ENCODE data around the gene DNAH12.
"Not testable (repeated sequence)": the region's sequence is repeated elsewhere in the genome, so short reads cannot be mapped to it uniquely, and the experiment has no call there.

DNAH12 gene

DNA sequence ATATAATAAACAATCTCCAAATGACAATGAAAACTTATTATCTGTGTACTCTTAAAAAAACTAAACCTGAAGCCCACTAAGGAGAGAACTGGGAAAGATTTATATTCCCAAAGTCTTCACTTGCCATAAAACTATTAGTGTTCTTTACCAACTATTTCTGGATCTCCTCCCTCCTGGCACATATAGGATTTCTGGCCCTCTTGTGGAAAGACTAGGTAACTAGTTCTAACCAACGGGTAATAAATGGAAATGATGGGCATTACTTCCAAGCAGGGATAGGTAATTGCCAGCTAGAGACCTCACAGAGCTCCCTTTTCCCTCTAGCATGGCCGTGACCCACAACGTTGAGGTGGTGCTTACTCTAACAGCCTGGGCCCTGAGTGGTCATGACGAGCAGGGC lies 110.1 kb downstream of the DNAH12 start:
- DNase-seq (ENCODE audit: insufficient read length, low spot score), result no peak
- no peak for FAIRE-seq

DNA sequence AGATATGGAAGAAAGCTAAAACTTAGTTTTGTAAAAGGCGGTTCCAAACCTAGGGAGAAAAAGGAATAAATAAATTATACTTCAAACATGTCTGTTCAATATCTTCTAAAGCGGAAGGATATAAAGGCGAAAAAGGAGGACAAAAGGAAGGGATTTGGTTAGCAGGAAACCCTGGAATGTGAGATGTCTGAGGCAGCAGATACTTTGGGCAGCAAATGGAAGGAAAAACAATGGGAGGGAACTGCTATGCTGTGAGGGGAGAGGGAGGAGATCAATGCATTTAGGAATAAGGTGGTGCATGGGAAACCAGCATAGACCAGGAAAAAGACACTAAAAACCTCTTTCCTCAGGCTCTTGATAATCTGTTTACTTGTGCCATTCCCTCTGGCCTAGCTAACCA lies 120.8 kb downstream of the DNAH12 start:
- FAIRE-seq (no peak), DNase-seq (ENCODE audit: insufficient read length, low spot score) (no peak)

DNA sequence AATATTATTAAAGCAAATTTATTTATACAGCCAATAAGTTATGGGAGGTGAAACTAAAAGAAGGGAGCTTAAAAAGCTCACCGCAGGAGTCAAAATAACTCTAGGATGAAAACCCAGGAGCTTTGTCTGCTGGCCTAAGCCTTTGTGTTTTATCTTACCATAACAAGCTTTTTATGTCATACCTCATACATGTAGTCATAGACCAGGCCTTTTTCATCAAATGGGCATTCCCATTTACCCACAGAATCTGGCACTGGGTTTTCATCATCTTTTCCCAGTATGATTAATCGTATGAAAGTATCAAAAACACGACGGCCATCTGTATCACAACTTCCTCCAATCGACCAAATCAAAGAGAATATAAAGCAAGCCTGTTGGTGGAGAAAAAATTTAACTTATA lies 122.8 kb downstream of the DNAH12 start:
- no peak for FAIRE-seq
- DNase-seq (ENCODE audit: insufficient read length, low spot score), result no peak

DNA sequence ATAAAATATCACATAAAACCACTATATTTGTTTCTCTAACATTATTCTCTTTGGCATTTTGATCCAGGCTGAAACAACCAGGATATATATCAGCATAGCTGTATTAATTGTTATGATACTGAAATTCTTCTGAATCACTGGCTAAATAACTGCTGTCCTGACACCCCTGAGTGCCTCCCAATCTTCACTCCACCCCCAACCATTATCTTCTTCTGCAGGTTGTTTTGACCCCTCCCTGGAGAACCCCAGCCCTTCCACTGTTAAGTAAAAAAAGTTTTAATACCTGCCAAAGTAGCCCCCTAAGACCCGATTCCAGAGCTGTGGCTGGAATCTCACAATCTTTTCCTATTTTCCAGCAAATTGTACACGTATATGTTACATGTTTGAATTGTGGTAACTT lies 124.1 kb downstream of the DNAH12 start:
- DNase-seq (ENCODE audit: insufficient read length, low spot score), result no peak
- no peak for FAIRE-seq

DNA sequence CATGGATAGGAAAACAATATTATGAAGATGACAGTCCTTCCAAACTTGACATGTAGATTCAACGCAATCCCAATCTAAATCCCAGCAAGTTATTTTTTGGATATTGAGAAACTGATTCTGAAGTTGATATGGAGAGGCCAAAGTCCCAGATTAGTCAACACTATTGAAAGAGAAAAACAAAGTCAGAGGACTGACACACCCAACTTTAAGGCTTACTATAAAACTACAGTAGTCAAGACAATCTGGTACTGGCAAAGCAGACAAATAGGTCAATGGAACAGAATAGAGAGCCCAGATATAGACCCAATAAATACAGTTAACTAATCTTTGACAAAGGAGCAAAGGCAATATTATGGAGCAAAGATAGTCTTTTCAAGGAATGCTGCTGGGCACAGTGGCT lies 132.4 kb downstream of the DNAH12 start:
- no peak for FAIRE-seq

DNA sequence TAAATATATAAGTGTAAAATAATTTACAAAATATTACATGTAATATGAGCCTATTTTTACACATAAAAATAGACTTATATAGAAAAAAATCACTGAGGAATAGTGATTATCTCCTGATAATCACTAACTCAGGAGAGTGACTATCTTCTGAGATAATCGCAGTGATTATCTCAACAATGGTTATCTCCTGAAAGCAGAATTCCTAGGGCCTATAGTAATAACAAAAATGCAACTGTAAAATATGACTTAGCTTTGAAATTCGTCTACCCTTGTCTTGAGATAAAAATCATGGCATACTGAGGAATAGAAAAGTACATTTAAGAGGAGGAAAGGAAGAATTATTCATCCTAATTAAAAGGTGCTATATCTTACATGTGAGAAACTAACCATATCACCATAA lies 134.7 kb downstream of the DNAH12 start:
- DNase-seq (ENCODE audit: insufficient read length, low spot score) (no peak), FAIRE-seq (no peak)

More for the DNA sequence above, 132.4 kb downstream of the DNAH12 start:
- no peak for DNase-seq (ENCODE audit: insufficient read length, low spot score)

DNA sequence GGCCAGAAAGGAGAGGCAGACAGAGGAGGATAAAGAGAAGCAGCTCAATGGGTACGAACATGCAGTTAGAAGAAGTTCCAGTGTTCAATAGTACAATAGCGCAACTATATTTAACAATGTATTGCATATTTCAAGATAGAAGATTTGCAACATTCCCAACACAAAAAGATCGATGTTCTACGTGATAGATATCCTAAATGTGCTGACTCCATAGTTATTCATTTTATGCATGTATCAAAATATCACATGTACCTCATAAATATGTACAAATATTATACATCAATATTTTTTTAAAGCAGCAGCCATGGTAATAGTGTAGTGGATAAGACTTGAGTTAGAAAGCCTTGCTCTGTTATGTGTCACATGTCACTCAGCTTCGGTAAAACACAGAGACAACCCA lies 141.5 kb downstream of the DNAH12 start:
- DNase-seq (ENCODE audit: insufficient read length, low spot score) (no peak), FAIRE-seq (no peak)

DNA sequence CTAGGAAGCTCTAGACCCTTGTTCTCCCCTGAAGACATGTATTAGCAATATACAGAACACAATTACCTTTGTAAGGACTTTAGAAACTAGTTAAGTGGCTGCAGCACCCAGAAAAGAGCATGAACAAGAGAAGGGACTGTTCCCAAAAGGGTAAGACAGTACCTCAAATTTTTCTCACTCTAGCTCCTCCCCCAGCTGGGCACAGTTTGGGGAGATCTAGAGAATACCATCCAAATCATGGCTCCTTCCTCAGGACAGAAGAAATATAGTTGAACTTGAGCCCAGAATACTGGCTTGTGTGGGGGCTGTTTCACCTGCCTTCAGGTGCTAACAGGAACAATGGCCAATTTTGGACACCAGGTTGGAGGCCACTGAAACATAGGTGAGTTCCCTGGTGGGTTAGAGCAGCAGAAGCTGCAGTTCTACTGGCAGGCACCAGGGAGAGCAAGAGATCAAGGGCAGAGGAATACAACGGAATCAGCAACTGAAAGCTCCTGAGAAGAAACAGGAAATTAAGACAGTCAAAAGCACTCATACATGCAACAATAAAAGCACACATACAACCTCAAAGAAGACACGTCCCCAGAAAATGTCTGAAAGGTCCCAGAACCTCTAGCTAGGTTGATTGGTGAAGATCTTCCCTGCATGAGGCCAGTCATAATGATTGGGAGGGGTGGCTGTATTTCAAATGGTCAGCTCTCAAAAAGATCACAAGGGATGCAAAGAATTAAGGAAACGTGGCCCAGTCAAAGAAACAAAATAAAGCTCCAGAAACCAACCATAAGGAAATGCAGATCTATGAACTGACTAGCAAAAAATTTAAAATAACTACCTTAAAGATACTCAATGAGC lies 146.7 kb downstream of the DNAH12 start:
- FAIRE-seq (no peak), DNase-seq (ENCODE audit: insufficient read length, low spot score) (peak; percentile 40)

DNA sequence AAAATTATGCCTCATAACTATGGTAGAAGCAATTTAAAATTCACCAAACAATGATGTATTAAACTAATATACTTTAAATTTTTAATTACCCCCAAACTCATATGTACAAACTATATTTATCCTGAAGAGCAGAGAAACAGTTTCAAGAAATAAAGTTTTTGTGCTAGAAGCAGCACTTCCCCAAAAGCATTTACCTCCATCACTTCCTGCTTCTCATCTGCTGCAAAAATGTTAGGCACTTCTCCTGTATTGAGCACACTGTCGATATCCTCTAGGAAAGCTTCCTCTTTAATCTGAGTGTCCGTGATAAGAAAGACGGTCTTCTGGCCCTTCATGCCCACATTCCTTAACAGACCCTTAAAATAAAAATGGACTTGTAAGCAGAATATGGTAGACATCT lies 150.2 kb downstream of the DNAH12 start:
- DNase-seq (ENCODE audit: insufficient read length, low spot score), result no peak
- FAIRE-seq, result no peak

DNA sequence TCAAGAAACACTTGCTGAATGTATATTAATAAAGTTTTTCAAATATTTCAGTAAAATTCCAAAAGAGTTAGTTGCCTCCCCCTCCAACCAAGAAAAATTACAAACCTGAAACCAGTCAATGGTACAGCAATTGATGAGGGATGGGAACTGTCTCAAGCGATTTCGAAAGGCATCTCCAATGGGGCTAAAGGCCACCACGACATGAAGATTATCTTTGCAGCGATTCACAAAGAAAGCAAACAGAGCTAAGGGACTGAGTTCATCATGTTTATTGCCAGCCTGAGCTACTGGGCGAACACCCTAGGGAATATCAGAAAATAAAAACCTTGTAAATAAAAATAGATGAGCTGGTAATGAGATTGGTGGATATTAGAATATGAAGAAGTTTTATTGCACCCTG lies 152.4 kb downstream of the DNAH12 start:
- DNase-seq (ENCODE audit: insufficient read length, low spot score), result no peak
- no peak for FAIRE-seq

DNA sequence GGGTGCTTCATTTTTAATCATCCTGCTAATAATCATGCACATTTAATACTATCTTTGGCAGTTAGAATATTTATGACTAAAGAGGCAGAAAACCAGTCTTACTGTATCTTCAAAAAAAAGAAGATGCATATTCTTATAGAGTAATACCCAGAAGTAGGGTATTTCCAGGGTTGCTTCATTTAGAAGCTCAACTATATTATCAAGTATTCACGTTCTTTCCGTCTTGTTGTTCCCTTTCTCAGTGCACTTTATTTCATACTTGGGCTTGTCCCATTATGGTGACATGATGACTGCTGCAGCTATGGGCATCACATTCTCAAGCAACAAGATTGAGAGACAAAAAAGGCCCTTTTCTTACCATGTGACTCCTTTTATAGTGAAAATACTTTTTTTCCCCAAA lies 154.9 kb downstream of the DNAH12 start:
- FAIRE-seq, result no peak
- DNase-seq (ENCODE audit: insufficient read length, low spot score), result no peak

DNA sequence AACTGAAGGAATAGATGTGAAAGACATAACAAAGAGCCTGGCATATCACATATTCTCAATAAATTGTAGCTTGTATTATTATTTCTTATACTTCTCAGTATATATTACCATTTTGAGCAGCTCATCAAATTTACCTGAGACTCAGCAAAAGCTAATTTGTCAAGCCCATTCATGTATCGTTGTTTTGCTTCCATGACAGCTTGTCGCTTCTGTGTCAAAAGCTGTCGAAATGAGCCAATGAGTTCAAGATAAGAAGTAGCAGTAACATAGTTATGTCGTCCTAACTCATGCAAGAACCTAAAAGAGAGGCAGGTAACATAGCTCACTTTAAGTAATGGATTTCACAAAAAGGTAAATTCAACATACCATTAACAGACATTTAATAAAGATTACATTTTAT lies 157.8 kb downstream of the DNAH12 start:
- no peak for FAIRE-seq
- DNase-seq (ENCODE audit: insufficient read length, low spot score), result no peak

DNA sequence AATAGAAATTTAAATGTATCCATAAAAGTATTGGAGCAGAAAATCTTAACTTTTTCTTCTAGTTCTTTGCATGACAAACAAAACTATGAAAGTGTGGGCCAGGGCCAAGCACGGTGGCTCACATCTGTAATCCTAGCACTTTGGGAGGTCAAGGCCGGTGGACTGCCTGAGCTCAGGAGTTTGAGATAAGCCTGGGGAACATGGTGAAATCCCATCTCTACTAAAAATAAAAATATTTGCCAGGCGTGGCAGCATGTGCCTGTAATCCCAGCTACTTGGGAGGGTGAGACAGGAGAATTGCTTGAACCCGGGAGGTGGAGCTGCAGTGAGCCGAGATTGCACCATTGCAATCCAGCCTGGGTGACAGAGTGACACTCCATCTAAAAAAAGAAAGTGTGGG lies 158.6 kb downstream of the DNAH12 start:
- FAIRE-seq (no peak), DNase-seq (ENCODE audit: insufficient read length, low spot score) (no peak)

DNA sequence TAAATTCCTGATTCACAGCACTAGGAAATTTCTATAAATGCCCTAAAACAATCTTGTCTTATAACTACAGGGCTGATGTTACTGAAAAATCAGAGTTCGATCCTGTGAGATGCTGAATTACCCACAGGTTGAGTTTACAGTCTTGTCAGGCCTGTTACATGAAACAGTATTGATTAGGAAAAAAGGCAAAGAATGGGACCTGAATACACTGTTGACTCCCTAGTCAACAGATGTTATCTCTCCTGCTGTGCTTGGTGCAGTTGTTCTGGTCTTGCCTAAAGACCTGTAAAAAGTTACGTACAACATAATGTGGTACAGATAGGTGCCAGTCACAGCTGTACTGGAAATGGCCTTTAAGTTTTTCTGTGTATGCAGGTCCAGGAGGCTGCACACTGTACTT lies 160.3 kb downstream of the DNAH12 start:
- DNase-seq (ENCODE audit: insufficient read length, low spot score) (no peak), FAIRE-seq (no peak)

DNA sequence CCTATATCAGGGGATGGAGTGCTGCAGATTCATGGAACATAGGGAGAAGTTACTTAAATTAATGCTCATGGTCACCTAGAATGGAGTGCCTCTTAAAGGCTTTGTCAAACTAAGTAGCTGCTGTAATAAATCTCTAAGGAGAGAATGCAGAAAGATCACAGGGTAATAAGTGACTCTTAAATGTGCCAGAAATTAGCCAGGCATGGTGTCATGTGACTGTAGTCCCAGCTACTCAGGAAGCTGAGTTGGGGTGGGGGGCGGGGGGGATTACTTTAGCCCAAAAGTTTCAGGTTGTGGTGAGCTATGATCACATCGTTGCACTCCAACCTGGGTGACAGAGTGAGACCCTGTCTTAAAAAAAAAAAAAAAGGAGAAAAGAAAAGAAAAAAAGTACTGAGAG lies 160.7 kb downstream of the DNAH12 start:
- FAIRE-seq (no peak), DNase-seq (ENCODE audit: insufficient read length, low spot score) (no peak)

DNA sequence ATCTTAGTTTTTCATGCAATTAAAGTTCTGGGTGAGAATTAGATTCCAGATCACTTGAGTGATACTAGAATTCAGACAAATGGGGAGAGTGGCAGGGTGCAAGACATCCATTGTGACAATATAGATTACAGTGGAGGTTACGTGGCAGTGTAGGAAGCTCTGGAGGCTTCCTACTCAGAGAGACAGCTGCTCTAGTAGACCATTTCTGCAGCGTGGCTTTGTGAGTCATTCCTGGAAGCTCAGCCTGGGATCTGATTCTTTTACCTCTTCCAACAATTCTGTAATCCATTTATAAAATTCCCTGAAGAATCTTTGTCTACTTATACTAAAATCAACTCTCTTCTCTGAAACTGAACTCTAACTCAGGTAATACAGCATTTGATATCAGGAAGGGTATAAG lies 161.2 kb downstream of the DNAH12 start:
- FAIRE-seq (no peak), DNase-seq (ENCODE audit: insufficient read length, low spot score) (no peak)

DNA sequence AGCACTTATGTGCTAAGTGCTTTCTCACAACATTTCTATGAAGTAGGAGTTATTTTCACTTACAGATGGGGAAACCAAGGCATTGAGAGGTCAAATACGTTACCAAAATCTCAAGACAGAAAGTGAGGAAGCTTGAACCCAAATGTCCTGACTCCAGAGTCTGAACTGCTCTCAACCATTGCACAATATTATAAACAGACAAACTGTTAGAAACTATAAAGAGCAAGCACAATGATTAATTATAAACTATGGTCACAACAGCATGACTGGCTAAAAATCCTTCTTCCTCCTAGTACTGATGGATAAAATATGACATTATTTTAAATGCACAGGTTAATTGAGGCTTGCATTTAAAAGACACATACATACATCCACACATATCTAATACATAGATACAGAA lies 173.8 kb downstream of the DNAH12 start:
- FAIRE-seq, result no peak
- DNase-seq (ENCODE audit: insufficient read length, low spot score), result no peak

DNA sequence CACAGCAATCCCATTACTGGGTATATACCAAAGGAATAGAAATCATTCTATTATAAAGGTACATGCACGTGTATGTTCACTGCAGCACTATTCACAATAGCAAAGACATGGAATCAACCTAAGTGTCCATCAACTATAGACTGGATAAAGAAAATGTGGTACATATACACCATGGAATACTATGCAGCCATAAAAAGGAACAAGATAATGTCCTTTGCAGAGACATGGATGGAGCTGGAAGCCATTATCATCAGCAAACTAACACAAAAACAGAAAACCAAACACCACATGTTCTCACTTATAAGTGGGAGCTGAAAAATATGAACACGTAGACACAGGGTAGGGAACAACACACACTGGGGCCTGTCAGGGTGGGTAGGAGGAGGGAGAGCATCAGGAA lies 179.1 kb downstream of the DNAH12 start:
- not testable (repeated sequence) for DNase-seq (ENCODE audit: insufficient read length, low spot score); FAIRE-seq

DNA sequence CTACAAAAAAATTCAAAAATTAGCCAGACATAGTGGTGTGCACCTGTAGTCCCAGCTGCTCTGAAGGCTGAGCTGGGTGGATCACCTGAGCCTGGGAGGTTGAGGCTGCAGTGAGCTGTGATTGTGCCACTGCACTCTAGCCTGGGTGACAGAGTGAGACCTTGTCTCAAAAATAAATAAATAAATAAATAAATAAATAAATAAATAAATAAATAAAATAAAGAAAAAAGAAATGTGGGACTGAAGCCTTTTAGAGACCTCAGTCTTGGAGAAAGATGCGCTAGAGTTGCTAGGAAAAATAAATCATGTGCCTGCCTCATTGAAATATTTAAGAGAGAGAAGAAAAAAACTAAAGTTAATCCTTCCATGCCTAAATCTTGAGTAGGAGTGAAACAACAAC lies 187.9 kb downstream of the DNAH12 start:
- DNase-seq (ENCODE audit: insufficient read length, low spot score); FAIRE-seq: not testable (repeated sequence)

DNA sequence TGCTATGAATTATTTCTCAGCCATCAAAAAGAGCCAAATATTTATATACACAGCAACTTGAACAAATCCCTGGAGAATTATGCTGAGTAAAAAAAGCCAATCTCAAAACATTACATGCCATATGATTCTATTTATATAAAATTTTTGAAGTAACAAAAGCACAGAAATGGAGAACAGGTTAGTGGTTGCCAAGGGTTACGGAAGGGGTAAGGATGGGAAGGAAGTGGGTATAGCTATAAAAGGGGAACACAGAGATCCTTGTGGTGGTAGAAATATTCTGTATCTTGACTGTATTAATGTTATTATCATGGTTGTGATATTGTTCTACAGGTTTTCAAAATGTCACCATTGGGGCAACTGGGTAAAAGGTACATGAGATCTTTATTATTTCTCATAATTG lies 189.4 kb downstream of the DNAH12 start:
- FAIRE-seq, result no peak
- no peak for DNase-seq (ENCODE audit: insufficient read length, low spot score)

DNA sequence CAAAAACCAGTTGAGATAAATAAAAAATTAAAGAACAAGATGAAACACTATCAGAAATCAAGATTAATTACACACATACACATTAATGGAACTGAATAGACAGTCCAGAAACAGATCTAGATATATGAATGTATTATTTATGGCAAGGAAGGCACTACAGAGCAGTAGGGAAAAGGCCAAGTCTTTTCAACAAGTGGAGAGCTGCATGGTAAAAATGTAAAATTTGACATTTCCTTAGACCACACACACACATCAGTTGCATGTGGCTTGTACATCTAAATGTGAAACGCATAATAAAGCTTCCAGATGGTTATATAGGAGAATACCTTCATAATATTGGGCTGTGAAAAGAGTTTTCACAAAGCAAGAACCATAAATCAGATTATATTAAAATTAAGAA lies 193.9 kb downstream of the DNAH12 start:
- DNase-seq (ENCODE audit: insufficient read length, low spot score) (no peak), FAIRE-seq (no peak)

DNA sequence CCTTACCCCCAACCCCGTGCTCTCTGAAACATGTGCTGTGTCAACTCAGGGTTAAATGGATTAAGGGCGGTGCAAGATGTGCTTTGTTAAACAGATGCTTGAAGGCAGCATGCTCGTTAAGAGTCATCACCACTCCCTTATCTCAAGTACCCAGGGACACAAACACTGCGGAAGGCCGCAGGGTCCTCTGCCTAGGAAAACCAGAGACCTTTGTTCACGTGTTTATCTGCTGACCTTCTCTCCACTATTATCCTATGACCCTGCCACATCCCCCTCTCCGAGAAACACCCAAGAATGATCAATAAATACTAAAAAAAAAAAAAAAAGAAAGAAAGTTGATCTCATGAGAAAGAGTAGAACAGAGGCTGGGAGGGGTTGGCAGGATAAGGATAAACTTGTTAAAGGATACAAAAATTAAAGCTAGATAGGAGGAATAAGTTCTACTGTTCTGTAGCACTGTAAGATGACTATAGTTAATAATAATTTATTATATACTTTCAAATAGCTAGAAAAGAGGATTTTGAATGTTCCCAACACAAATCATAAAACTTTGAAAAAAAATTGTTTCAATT lies 205.0 kb downstream of the DNAH12 start:
- not testable (repeated sequence) for FAIRE-seq

More for the DNA sequence above, 205.0 kb downstream of the DNAH12 start:
- DNase-seq (ENCODE audit: insufficient read length, low spot score), result not testable (repeated sequence)
